ENCODE measurements around the gene LPAR2. TPM values are rescaled to one million over a fixed set of nuclear protein-coding genes. Genes with fewer than 3 reads are reported as not detected.

LPAR2 gene
- total RNA-seq, 1 experiment from 2014 or later: 26.6 TPM

DNA sequence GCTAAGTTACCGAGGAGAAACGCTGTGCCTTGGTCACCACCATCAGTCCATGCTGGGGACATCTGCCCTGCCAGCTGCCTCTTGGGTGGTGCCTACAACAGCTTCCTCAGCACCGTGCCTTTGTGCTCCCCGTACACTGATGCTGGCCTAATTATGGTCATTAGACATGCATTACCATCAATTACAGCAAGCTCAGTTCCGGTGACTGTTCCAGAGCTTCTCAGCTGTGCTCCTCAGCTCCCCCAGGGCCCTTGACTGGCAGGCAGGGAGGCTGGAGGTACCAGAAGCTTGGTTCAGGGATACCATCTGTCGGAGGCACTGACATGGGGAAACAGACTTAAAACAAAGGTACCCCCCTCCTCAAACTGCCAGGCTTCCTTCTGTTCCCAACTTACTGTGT is 49.8 kb downstream of the LPAR2 start:
- Histone ChIP-seq H3F3A (ENCODE audit: low read length, unreplicated experiment) (no peaks in the 10 kb centered on the region), H2AFZ (ENCODE audit: low read length) (no peak overlapping the region), H3K9me3 (ENCODE audit: low read length) (no peaks in the 10 kb centered on the region), H3K9me2 (replicated peaks; ENCODE audit: low read length) (no peaks in the 10 kb centered on the region), H3K27me3 (ENCODE audit: low read length) (no peaks in the 10 kb centered on the region), H3K36me3 (ENCODE audit: low read depth, low read length) (no peaks in the 10 kb centered on the region), H3K79me2 (ENCODE audit: low read length) (no peaks in the 10 kb centered on the region), H3K9ac (ENCODE audit: low read length) (no peak overlapping the region), H3K4me2 (ENCODE audit: low read length) (no peak overlapping the region), H4K20me1 (ENCODE audit: low read length) (no peaks in the 10 kb centered on the region), H3K27ac (ENCODE audit: low read length) (no peak overlapping the region), H3K4me1 (ENCODE audit: insufficient read depth, low read length) (no peaks in the 10 kb centered on the region; the same call in 1 of the 2 replicates), H3K4me3 (ENCODE audit: low read length) (no peak overlapping the region)
- ChIA-PET POLR2A (ENCODE audit: unreplicated experiment) (interaction anchor here (0.7 kb wide), 1 partner anchor 16 kb away, joined by 5 read pairs; no protein-coding TSS in a partner anchor), CTCF (no interaction called here)
- no TSS peak for BruUV-seq (replicated peaks)
- ATAC-seq (no peak), DNase-seq (no peak)
- intact Hi-C loops (cut with micrococcal nuclease): no loop called here
- TF ChIP-seq EZH2phosphoT487 (IDR thresholded peaks at IDR 0.05; ENCODE audit: borderline replicate concordance, low read length): no peak
- TF ChIP-seq EZH2 (IDR thresholded peaks at IDR 0.05; ENCODE audit: low read length, unreplicated experiment): no peak
- TF ChIP-seq, protein P1, sequence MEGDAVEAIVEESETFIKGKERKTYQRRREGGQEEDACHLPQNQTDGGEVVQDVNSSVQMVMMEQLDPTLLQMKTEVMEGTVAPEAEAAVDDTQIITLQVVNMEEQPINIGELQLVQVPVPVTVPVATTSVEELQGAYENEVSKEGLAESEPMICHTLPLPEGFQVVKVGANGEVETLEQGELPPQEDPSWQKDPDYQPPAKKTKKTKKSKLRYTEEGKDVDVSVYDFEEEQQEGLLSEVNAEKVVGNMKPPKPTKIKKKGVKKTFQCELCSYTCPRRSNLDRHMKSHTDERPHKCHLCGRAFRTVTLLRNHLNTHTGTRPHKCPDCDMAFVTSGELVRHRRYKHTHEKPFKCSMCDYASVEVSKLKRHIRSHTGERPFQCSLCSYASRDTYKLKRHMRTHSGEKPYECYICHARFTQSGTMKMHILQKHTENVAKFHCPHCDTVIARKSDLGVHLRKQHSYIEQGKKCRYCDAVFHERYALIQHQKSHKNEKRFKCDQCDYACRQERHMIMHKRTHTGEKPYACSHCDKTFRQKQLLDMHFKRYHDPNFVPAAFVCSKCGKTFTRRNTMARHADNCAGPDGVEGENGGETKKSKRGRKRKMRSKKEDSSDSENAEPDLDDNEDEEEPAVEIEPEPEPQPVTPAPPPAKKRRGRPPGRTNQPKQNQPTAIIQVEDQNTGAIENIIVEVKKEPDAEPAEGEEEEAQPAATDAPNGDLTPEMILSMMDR (conservative IDR thresholded peaks at IDR 0.05; ENCODE audit: low read depth, low read length): no peak

DNA sequence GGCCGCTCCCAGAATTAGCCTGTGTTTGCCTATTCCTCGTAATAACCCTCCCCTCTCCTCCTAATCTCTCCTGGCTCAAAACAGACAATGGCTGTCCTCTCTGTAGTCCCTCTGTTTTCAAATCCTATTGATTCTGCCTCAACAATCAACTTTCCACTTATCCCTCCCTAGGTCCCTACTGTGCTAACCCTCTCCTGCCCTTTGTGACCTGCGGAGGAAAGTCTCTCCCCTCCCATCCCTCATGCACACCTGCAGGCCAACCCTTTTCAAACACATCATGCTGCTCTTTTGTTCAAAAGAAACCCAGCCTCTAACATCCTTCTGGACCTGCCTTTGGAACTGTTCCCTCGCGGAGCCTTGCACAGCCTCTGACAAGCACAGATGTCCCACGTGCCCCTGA is 52.6 kb downstream of the LPAR2 start:
- H3K9me3 ChIP-seq (ENCODE audit: low read length): no peaks in the 10 kb centered on the region
- TF ChIP-seq EZH2 (IDR thresholded peaks at IDR 0.05; ENCODE audit: low read length, unreplicated experiment) (no peak), EZH2phosphoT487 (IDR thresholded peaks at IDR 0.05; ENCODE audit: borderline replicate concordance, low read length) (no peak)
- TF ChIP-seq, protein P1 (conservative IDR thresholded peaks at IDR 0.05; ENCODE audit: low read depth, low read length): no peak
- H3K27ac ChIP-seq (ENCODE audit: low read length): no peak overlapping the region
- H3K9me2 ChIP-seq (replicated peaks; ENCODE audit: low read length): no peaks in the 10 kb centered on the region
- intact Hi-C loops (cut with micrococcal nuclease): no loop called here
- H2AFZ ChIP-seq (ENCODE audit: low read length): no peak overlapping the region
- no peaks in the 10 kb centered on the region for H4K20me1 ChIP-seq (ENCODE audit: low read length)
- H3K4me3 ChIP-seq (ENCODE audit: low read length): no peak overlapping the region
- H3K36me3 ChIP-seq (ENCODE audit: low read depth, low read length): no peaks in the 10 kb centered on the region
- ATAC-seq: no peak
- no peak overlapping the region for H3K9ac ChIP-seq (ENCODE audit: low read length)
- no peak overlapping the region for H3K4me2 ChIP-seq (ENCODE audit: low read length)
- H3F3A ChIP-seq (ENCODE audit: low read length, unreplicated experiment): no peaks in the 10 kb centered on the region
- H3K27me3 ChIP-seq (ENCODE audit: low read length): no peaks in the 10 kb centered on the region
- ChIA-PET POLR2A (ENCODE audit: unreplicated experiment) (no interaction called here), CTCF (no interaction called here)
- H3K4me1 ChIP-seq (ENCODE audit: insufficient read depth, low read length): no peaks in the 10 kb centered on the region; the same call in 1 of the 2 replicates
- no TSS peak for BruUV-seq (replicated peaks)
- no peaks in the 10 kb centered on the region for H3K79me2 ChIP-seq (ENCODE audit: low read length)
- DNase-seq: no peak

Other genes with a start within 250 kb of the LPAR2 start
- 104 and 143 TPM in 2 replicates for gene GATAD2A, start 222.5 kb downstream of the LPAR2 start, total RNA-seq (2014; rRNA removed)
- 4.5 and 4.9 TPM in 2 replicates for gene TSSK6, start 112.7 kb downstream of the LPAR2 start, total RNA-seq (2014; rRNA removed)
- 380 and 481 TPM in 2 replicates for gene NDUFA13, start 112.0 kb downstream of the LPAR2 start, total RNA-seq (2014; rRNA removed)
- 6.5 and 8.1 TPM in 2 replicates for gene YJEFN3, start 99.3 kb downstream of the LPAR2 start, total RNA-seq (2014; rRNA removed)
- 2.0 and 2.5 TPM in 2 replicates for gene CILP2, start 90.0 kb downstream of the LPAR2 start, total RNA-seq (2014; rRNA removed)
- 6.9 TPM in 2 replicates for gene PBX4, start 9.5 kb downstream of the LPAR2 start, total RNA-seq (2014; rRNA removed)
- gene GMIP, start 15.4 kb upstream of the LPAR2 start, total RNA-seq (2014; rRNA removed): 6.3 and 11.1 TPM in 2 replicates
- gene ATP13A1, start 35.5 kb upstream of the LPAR2 start, total RNA-seq (2014; rRNA removed): 48.5 and 58.2 TPM in 2 replicates
- 11.0 and 11.3 TPM in 2 replicates for gene ZNF101, start 40.6 kb upstream of the LPAR2 start, total RNA-seq (2014; rRNA removed)
- 2.4 and 3.0 TPM in 2 replicates for gene ZNF14, start 104.9 kb upstream of the LPAR2 start, total RNA-seq (2014; rRNA removed)
- 2.4 TPM in 1 of 2 replicates, not detected in the other for gene ZNF506, start 193.5 kb upstream of the LPAR2 start, total RNA-seq (2014; rRNA removed)
- gene ZNF253, start 237.7 kb upstream of the LPAR2 start, total RNA-seq (2014; rRNA removed): 0.75 and 1.1 TPM in 2 replicates

Data from PC-3 (cell line).